Measurements from ENCODE around the gene COMMD7.
"Not testable (repeated sequence)": the region's sequence is repeated elsewhere in the genome, so short reads cannot be mapped to it uniquely, and the experiment has no call there.

COMMD7 gene

DNA sequence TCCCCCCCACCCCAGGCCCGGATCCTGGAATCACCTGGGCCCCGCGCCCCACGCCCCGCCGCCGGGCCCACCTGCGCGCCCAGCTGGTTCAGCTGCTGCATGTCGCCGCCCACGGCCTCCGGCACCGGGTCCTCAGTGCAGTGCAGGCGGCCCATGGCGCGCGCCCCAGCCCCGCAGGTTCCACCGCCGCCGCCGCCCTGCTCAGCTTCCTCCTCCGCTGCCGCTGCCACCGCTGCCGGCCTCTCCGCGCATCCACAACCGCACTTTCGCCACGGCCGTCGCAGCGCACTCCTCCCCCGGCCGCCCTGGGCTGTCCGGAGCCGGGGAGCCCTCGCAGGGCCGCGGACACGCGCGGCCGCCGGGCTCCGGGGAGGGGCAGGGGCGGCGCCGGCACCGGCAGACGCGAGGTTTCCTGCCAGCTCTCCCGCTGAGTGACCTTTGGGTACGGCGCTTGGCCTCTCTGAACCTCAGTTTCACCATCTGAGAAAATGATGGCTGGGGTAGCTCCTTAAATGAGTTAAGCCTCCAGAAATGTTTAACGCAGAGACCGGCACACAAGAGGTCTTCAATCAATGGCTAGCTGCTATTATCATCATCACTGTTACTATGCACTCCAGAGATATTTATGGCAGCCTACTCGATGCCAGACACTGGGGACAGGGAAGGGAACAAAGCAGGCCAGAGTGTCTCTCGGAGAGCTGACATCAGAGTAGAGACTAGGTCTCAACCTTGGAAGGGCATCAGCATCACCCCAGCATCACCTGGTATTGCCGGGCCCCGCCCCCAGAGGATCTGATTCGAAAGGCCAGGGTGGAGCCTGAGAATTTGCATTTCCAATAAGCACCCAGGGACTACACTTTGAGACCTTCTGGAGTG, at the start of gene COMMD7:
Gene COMMD7 (minus strand): TSS at position 231 of the 876 bp plus-strand sequence. CDS start 76 bp downstream, at position 155.
- no peak for DNase-seq

DNA sequence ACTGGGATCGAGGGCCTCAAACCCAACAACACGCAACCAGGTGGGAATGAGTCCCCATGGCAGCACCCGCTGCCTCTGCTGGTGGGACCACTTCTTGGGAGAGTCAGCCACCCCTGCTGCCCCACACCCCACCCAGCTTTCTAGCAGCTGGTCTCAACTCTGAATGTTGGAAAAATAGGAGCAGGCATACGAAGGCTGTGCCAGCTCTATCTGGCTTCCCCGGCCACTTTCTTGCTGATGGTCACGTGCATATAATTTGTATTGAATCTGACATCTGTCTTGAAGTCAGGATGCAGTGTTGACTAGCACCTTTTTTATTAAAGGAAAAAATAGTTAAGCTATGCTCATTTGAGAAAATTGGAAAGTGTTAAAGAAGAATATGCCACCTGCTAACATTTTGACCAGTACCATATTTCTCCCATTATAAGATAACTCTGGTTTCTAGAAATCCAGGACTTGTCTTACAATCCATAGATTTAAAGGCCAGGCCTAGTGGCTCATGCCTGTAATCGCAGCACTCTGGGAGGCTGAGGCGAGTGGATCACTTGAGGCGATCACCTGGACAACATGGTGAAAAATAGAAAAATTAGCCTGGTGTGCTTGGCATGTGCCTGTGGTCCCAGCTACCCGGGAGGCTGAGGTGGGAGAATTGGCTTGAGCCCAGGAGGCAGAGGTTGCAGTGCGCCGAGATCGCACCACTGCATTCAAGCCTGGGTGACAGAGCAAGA, 49.6 kb upstream of the COMMD7 start:
- DNase-seq, result no peak

DNA sequence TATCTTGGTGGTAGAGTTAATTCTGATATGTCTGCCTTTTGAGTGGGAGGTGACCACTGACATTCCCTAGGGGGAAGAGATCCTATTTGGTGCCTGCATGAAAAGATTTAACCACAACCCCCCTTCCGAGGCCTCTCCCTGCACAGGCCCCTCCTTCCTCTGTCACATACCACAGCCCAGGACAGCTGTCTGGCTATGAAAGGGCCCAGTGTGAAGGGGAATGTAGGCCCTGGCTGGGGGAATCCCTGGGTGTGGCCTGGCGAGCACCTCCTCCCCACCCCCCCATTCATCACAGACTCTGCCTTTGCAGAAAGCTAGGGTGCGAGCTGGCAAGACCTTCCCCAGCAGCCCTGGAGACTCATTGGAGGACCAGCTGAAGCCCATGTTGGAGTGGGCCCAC, 49.0 kb upstream of the COMMD7 start:
- DNase-seq, result no peak

DNA sequence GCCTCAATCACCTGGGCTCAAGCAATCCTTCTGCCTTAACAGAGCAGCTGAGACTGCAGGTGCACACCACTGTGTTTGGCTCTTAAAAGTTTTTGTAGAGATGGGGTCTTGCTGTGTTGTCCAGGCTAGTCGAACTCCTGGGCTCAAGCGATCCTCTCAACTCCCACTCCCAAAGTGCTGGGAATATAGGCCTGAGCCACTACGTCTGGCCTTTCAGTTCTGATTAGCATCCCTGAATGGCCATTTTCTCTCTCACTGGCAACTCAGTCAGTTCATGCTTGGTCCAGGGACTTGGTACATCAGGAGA, 47.4 kb upstream of the COMMD7 start:
- no peak for DNase-seq

DNA sequence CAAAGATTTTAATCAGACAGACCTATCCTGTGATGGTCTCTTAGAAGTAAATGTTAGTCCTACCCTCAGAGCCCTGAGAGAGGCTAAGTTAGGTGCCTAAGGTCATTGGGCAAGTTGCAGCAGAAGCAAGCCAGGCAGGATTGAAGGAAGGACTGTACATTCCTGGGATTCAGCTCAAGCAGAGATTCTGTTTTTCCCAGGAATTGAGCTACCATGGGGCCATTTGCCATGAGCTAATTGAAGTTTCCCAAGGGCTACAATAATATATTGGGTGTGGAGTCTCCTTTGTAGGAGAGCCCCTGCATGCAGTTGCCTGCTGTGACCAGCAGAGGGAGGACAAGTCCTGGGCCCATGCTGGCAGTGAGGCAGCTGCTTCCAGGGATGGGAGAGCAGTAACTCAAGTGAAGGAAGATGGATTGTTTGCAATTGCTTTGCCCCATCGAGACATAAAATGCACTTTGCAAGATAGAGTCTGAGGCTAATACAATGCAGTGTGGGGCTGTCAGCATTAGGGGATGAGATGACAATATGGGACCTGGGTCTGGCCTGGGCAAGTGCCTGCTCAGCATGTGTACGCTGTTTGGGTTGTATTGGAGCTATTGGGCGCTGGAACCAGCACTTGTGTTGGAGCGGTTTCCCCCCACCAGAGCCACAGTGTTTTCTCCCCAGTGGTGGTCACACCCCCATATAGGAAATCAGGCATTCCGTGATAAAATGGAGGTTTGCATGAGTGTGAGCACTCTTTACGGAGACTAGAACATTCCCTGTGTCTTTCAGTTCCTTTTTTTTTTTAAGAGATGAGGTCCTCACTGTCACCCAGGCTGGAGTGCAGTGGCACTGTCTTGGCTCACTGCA, 46.9 kb upstream of the COMMD7 start:
- DNase-seq, result peak; percentile 10

DNA sequence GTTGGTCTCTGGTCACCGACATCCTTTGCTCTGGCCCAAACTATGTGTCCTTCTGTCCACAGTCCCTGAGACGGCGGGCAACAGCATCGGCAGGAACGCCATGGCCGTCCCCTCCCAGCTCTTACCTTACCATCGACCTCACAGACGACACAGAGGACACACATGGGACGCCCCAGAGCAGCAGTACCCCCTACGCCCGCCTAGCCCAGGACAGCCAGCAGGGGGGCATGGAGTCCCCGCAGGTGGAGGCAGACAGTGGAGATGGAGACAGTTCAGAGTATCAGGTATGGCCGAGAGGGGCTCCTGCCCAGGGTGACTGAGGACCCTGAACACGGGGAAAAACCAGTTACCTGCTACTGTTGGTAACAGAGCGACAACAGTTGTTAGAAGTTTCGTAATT, 43.9 kb upstream of the COMMD7 start:
- no peak for DNase-seq

DNA sequence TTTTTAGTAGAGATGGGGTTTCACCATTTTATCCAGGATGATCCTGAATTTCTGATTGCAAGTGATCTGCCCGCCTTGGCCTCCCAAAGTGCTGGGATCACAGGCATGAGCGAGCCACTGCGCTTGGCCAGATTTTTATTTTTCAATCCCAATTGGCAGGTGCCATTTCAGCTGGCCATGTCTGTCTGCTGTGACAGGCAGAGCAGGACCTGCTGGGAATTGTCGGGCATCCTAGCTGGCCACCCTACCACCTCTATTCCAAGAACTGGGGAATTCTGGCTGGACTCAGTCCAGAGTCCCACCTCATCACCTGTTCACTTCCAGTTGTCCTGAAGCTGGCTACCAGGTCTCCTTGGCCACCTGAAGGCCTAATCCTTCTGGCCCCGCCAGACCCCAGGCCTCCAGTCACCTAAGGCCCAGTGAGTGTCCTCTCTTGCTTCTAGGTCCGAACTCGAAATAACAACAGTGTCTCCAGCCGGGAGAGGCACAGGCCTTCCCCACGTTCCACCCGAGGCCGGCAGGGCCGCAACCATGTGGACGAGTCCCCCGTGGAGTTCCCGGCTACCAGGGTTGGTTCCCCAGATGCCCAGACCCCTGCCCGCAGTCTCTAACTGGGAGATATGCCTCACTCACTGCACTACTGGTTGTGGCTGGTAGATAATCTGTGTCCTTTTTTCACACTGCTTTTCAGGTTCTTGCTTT, 42.9 kb upstream of the COMMD7 start:
- DNase-seq, result no peak

DNA sequence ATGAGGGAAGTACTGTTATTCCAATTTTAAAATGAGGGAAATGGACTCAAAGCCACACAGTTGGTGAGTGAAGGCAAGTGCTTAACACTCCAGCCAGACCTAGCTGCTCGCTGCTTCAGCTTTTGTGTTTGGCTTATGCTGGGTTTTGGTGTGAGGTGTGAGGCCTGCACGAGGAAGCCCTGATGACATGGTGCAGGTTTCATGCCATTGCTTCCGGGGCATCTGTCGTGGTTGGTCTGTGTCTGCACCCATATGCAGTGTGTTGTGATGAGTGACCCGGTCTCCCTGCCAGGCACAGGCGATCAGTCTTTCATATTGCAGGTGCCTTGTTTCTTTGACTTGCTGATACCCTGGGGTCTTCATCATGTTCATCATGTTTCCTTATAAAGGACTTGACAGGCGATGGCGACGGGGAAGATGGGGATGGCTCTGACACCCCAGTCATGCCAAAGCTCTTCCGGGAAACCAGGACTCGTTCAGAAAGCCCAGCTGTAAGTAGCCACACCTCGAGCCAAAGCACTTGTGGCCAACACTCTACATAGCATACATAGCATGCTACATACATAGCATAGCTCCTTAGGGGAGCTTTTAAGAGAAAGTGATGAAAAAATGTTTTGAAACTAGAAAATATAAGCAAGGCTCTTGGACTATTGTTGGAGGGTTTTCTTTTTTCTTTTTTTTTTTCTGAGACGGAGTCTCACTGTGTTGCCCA, 41.3 kb upstream of the COMMD7 start:
- DNase-seq, result no peak

DNA sequence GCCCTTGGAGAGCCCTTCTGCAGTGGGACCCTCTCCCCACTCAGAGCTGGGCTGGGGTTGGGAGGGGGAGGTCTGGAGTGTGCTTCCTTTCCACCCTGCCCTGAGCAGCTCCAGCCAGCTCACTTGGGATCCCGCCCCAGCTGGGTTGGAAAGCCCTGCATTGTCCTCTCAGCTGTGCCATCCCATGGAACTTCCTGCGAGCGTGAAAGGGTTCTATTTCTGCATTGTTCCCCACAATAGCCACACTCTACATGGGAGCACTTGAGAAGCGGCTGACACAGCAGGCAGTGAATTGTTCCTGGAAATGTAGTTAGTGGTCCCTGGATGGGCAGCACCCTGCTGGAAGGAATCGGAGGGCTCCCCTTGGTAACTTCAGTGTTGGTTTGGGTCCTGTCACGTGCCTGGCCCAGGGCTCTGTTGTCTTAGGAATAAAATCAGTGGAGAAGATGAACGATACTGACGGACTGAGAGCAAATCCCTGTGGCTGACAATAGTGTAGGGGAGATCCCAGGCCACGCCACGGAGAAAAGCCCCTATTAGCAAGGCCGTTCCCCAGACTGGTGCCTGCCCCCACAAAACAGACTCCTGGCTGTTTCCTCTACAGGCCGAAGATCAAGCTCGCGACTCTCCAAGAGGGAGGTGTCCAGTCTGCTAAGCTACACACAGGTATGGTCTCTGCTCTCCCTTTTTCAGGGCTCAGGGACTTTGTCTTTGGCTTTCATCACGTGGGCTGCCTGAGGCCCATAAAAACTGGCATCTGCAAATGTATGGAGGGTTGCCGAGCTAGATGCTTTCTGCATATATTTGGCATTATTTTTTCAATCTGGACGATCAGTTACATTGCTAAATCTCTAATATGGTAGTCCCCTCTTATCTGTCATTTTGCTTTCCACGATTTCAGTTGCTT, 37.7 kb upstream of the COMMD7 start:
- DNase-seq, result no peak

DNA sequence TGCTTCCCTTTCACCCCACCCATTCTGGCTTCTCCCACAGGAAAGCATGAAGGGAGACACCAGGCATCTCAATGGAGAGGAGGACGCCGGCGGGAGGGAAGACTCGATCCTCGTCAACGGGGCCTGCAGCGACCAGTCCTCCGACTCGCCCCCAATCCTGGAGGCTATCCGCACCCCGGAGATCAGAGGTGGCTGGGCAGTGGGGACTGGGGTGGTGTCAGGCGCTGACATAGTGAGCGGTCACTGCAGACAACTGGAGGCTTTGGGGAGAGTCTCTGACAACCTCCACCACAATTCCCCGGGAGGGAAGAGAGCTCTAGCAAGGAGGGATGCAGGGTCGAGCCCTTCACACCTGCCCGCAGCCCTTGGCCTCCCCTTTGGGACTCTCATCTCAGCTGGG, 37.0 kb upstream of the COMMD7 start:
- DNase-seq, result no peak

DNA sequence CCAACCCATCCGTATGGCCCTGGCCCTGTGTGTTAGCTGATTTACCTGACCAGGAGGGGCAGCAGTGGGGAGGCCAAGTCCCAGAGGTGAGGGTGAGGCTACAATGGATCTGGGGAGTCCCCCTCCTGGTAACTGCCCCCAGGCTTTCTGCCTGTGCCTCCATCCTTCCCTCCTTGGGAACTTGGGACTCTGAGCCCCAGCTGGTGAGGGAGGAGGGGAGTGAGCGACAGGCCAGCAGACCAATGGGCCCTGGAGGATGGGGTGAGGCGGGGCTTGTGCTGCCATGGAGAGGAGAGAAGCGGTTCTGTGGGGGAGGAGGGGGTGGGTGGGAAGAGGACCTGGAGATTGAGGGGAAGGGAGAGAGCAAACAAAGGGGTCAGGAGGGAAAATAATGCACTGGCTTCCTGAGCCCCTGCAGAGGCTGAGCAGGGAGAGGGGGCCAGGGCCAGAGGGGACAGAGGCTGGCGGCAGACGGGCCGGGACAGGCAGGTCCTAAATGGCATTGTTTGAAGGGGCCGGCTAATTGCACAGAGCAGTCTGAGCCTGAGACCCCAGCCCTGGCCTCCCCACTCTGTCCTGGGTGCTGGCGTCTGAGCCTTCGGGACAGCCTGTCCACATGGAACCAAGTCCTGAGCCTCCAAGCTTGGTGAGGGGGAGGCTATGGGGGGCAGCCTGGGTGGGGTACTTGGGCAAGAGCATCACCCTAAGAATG, 36.4 kb upstream of the COMMD7 start:
- no peak for DNase-seq

DNA sequence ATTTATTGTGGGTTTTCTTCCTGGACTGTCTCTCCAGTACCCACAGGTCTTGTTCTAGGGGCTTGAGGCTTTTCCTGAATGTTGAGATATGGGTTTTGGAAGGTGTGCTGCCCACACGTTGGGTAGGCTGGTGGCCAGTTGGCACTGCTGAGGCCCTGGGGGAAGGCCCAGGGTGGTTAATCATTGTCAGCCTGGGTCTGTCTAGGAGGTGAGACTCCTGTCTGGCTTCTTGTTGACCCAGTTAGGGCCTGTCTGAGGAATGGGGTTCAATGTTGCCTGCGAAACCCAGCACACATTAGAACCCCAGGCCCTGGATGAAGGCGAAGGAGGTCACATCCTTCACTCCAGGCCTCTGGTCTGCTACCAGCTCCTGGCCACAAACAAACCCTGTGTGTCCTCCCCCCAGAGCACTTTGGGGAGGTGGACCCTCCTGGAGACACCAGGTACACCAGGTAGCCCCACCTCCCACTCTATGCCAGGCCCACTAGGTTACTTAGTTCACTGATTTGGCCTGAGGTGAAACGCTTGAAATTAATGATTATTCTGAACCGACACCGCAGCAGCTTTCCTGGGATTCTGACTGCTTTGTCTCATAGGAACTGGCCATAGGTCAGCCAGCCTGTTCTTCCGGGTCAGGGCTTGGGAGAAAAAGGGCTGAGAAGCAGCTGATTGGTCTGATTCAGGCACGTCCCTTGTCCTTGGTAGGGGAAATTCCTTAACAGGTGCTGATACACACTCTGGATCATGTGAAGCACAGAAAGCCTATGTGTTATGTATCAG, 34.1 kb upstream of the COMMD7 start:
- no peak for DNase-seq

DNA sequence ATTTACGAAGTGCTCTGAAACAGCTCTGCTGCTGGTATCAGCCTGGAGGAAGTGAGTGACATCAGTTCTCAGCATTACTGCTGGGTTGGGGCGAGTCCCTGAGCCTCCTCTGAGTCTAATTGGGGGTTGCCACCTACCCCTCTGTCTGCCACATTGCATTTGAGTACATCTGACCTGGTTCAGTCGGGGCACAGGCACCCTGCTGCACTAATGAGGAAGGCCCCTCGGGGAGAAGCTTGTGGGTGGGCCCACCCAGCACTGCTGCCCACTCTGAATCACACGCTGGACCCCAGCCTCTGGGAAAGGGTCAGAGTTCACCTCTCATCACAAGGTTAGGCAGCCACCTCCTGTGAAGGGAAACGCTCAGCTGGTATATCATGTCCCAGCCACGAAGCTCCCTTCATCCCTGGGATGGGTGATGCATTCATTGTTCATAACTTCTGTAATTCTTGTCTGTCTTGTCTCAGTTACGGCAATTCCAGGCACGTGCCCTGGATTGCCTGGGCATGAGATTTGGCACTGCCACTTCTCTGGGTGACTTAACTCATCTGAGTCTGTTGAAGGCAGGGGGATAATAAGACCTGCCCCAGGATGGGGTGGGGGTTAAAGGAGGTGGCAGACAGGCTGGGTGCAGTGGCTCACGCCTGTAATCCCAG, 32.2 kb upstream of the COMMD7 start:
- no peak for DNase-seq

DNA sequence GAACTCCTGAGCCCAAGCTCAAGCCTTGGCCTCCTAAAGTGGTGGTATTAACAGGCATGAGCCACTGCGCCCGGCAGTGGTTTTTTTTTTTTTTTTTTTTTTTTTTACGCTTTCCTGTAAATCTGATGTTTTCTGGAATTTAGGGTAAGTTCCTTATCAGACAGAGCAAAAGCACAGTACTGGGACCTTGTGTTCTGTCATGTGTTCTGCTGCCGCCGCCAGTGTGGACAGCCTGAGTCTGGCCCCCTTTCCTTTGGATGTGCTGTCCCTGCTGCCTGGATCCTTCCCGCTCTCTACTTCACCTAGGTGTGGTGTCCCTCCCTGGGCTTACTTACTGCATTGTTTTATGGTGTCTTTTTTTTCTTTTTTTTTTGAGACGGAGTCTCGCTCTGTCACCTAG, 30.6 kb upstream of the COMMD7 start:
- no peak for DNase-seq

DNA sequence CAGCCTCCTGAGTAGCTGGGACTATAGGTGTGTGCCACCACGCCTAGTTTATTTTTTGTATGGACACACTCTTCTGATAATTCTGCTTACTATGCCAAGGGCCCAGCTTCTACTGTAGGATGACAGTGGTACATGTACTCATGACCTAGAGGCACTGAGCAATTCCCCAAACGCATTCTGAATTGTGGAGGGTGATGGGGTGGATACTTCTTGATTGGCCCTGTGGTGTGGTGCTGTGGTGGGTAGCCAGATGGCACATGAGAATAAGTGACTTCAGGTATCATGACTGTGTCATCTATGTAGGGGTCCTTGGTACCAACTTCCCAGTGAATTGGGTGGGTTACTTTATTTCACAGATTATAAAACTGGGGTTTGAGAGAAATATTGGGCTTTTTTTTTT, 30.0 kb upstream of the COMMD7 start:
- DNase-seq, result no peak

DNA sequence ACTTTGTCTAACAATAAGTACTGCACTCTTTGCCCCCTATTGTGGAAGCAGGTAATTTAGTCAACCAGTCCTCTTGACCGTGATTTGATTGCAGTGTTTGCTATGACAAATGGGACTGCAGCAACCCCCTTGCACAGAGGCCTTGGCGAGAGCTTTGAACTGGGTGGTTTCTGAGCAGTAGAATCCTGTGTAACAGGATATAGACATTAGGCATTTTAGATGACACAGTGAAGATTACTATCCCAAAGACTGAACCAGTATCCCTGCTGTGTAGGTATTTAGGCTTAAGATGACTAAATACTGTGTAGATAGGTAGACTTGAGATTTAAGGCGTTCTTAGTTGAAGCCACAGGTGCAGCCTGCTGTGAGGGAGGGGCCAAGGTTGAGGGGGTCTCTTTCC, 28.8 kb upstream of the COMMD7 start:
- DNase-seq, result no peak

DNA sequence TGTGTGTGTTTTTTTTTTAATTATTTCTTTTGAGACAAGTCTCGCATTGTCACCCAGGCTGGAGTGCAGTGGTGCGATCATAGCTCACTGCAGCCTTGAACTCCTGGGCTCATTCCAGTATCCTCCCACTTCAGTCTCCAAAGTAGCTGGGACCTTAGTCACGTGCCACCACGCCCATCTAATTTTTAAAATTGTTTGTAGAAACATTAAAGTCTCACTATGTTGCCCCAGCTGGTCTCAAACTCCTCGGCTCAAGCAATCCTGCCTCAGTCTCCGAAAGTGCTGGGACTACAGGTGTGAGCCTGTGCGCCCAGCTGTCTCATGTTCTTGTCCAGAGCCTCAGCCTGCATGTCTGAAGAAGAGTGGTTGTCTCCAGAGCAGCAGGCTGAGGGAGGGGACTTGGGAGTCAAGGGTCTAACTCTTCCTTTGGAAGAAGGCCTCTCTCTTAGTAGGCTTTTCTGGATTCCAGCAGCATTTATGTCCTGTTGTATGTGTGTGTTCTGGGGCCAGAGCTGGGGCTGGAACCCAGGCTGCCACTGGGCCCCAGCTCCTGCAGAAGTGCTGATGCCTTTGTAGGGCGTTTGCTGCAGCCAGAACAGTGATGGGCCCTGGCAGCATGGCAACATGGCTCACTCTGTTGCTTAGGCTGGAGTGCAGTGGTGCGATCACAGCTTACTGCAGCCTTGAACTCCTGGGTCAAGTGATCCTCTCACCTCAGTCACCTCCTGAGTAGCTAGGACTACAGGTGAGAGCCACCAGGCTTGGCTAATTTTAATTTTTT, 24.3 kb upstream of the COMMD7 start:
- DNase-seq, result no peak

DNA sequence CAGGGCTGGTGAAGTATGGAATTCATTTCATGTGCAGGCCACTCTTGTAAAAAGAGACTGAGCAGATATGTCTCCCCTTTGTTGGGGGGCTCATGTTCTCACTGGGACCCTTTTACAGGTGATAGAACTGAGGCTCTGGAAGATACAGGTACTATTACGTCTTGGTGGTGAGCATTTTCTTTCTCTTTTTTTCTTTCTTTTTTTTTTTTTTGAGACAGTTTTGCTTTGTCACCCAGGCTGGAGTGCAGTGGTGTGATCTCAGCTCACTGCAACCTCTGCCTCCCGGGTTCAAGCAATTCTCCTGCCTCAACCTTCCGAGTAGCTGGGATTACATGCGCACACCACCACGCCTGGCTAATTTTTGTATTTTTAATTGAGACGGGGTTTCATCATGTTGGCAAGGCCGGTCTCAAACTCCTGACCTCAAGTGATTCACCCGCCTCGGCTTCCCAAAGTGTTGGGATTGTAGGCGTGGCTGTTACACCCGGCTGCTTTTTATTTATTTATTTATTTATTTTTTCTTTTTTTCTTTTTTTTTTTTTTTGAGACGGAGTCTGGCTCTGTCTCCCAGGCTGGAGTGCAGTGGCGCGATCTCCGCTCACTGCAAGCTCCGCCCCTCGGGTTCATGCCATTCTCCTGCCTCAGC, 22.1 kb upstream of the COMMD7 start:
- DNase-seq, result not testable (repeated sequence)
